Activated naive CD4-positive, alpha-beta T cell treated with anti-CD3 and anti-CD28 coated beads, Interleukin-2, amount 50 U/mL, for 16 hours (primary cell): ENCODE data around the gene THAP5.

Source experiments
- DNase-seq: peaks from one replicate; pipeline ENCODE4 v3.0.0-alpha.2; 2020

The THAP5 gene

GRCh38 chr7:108569381-108570145 is at the start of gene THAP5, which contains the start of gene DNAJB9:
THAP5 (minus strand) TSS chr7:108569706; CDS start chr7:108569569, 137 bp downstream.
DNAJB9 (plus strand) TSS chr7:108569874; CDS start chr7:108571727, 1,853 bp downstream.
- peak; percentile 99 for DNase-seq

GRCh38 chr7:108618056-108618455 is 48.5 kb upstream of the THAP5 start:
- no peak for DNase-seq

- no peak for DNase-seq
Observed at GRCh38 chr7:108614896-108615295, 45.4 kb upstream of the THAP5 start.

GRCh38 chr7:108613949-108614381 is 44.5 kb upstream of the THAP5 start:
- no peak for DNase-seq

GRCh38 chr7:108613147-108613948 is 43.8 kb upstream of the THAP5 start:
- DNase-seq: no peak

- no peak for DNase-seq
Observed at GRCh38 chr7:108611268-108611667, 41.8 kb upstream of the THAP5 start.

- no peak for DNase-seq
Observed at GRCh38 chr7:108609643-108610042, 40.1 kb upstream of the THAP5 start.

- DNase-seq: no peak
Observed at GRCh38 chr7:108605559-108606201, 36.2 kb upstream of the THAP5 start.

- no peak for DNase-seq
Observed at GRCh38 chr7:108604307-108605077, 35.0 kb upstream of the THAP5 start.

GRCh38 chr7:108603656-108604306 is 34.3 kb upstream of the THAP5 start:
- no peak for DNase-seq

GRCh38 chr7:108600399-108600798 is 30.9 kb upstream of the THAP5 start:
- DNase-seq: no peak

GRCh38 chr7:108598914-108599580 is 29.5 kb upstream of the THAP5 start:
- DNase-seq: no peak

GRCh38 chr7:108598153-108598552 is 28.6 kb upstream of the THAP5 start:
- no peak for DNase-seq

GRCh38 chr7:108596560-108596959 is 27.1 kb upstream of the THAP5 start:
- DNase-seq: no peak

GRCh38 chr7:108592646-108593201 is 23.2 kb upstream of the THAP5 start:
- DNase-seq: no peak

GRCh38 chr7:108590606-108591005 is 21.1 kb upstream of the THAP5 start:
- no peak for DNase-seq

- no peak for DNase-seq
Observed at GRCh38 chr7:108589874-108590273, 20.4 kb upstream of the THAP5 start.

- no peak for DNase-seq
Observed at GRCh38 chr7:108589199-108589598, 19.7 kb upstream of the THAP5 start.

GRCh38 chr7:108586274-108586710 is 16.8 kb upstream of the THAP5 start:
- no peak for DNase-seq

- no peak for DNase-seq
Observed at GRCh38 chr7:108585843-108586242, 16.3 kb upstream of the THAP5 start.

- no peak for DNase-seq
Observed at GRCh38 chr7:108584211-108584610, 14.7 kb upstream of the THAP5 start.
